PC-3 (cell line): ENCODE measurements around the gene DIP2A. TPM values are rescaled to one million over a fixed set of nuclear protein-coding genes. Genes with fewer than 3 reads are reported as not detected.

Source experiments
- ATAC-seq: fragments of 200-7000 bp; cut with Tn5 transposase; 2 replicates; pipeline ENCODE4 v1.9.1; 2020; ENCODE audit warnings: mild to moderate bottlenecking, moderate library complexity
- BruUV-seq: library from RNA; stranded (reverse); fragments of 400-500 nt; replicated peaks from 2 replicates; lab custom pipeline; 2021; lab: Mats Ljungman, UMichigan
- CTCF ChIA-PET: fragments of 300-600 bp; sonication (Branson Sonifier 250); formaldehyde crosslinking; loops from one replicate; lab custom pipeline; 2022; ENCODE audit warnings: antibody characterized with exemption; lab: Charles Lee
- POLR2A ChIA-PET: fragments of 300-600 bp; sonication (Branson Sonifier 250); formaldehyde crosslinking; loops from one replicate; lab custom pipeline; 2022; ENCODE audit warnings: antibody characterized with exemption; ENCODE audit not compliant: unreplicated experiment; lab: Charles Lee
- DNase-seq: peaks from one replicate; pipeline ENCODE4 v3.0.0-alpha.2; 2015
- H2AFZ ChIP-seq: fragments of 300-600 bp; sonication (generic); 2 replicates; pipeline ENCODE4 v1.6.0; 2016; ENCODE audit warnings: antibody characterized with exemption, low read length
- H3F3A ChIP-seq: fragments of 300-600 bp; sonication (generic); one replicate; pipeline ENCODE4 v1.6.0; 2017; ENCODE audit warnings: antibody characterized with exemption, low read length, control low read depth, mild to moderate bottlenecking; ENCODE audit not compliant: unreplicated experiment
- H3K27ac ChIP-seq: fragments of 300-600 bp; sonication (generic); 2 replicates; pipeline ENCODE4 v1.5.1; 2016; ENCODE audit warnings: mild to moderate bottlenecking, low read length
- H3K27me3 ChIP-seq: fragments of 300-600 bp; sonication (generic); 2 replicates; pipeline ENCODE4 v1.6.1; 2016; ENCODE audit warnings: low read length, mixed read lengths
- H3K36me3 ChIP-seq: fragments of 300-600 bp; sonication (generic); 2 replicates; pipeline ENCODE4 v1.6.1; 2016; ENCODE audit warnings: low read depth, mixed run types, low read length, mixed read lengths
- H3K4me1 ChIP-seq: fragments of 300-600 bp; sonication (generic); 2 replicates; pipeline ENCODE4 v1.5.1; 2016; ENCODE audit warnings: low read length; ENCODE audit not compliant: insufficient read depth
- H3K4me2 ChIP-seq: fragments of 300-600 bp; sonication (generic); 2 replicates; pipeline ENCODE4 v1.6.0; 2016; ENCODE audit warnings: low read length
- H3K4me3 ChIP-seq: fragments of 300-600 bp; sonication (generic); 2 replicates; pipeline ENCODE4 v1.5.1; 2016; ENCODE audit warnings: mild to moderate bottlenecking, low read length, mixed read lengths
- H3K79me2 ChIP-seq: fragments of 300-600 bp; sonication (generic); 2 replicates; pipeline ENCODE4 v1.6.1; 2017; ENCODE audit warnings: low read length, mixed read lengths
- H3K9ac ChIP-seq: fragments of 300-600 bp; sonication (generic); 2 replicates; pipeline ENCODE4 v1.6.0; 2016; ENCODE audit warnings: mild to moderate bottlenecking, low read length
- H3K9me2 ChIP-seq: fragments of 300-600 bp; sonication (generic); replicated peaks from 2 replicates; pipeline ENCODE4 v1.6.1; 2016; ENCODE audit warnings: mixed run types, low read length, mixed read lengths
- H3K9me3 ChIP-seq: fragments of 300-600 bp; sonication (generic); 2 replicates; pipeline ENCODE4 v1.6.1; 2016; ENCODE audit warnings: low read length, mixed read lengths
- H4K20me1 ChIP-seq: fragments of 300-600 bp; sonication (generic); 2 replicates; pipeline ENCODE4 v1.6.1; 2016; ENCODE audit warnings: low read length, mixed read lengths
- CTCF ChIP-seq: fragments of 300-600 bp; sonication (generic); conservative IDR thresholded peaks from 2 replicates; pipeline ENCODE4 v1.5.1; 2017; ENCODE audit warnings: antibody characterized with exemption, low read depth, mild to moderate bottlenecking, low read length
- EZH2 ChIP-seq: fragments of 300-600 bp; sonication (generic); IDR thresholded peaks from one replicate; pipeline ENCODE4 v1.6.1; 2017; ENCODE audit warnings: antibody characterized with exemption, mild to moderate bottlenecking, low read length; ENCODE audit not compliant: unreplicated experiment
- EZH2phosphoT487 ChIP-seq: fragments of 300-600 bp; sonication (generic); IDR thresholded peaks from 2 replicates; pipeline ENCODE4 v1.6.1; 2018; ENCODE audit warnings: mild to moderate bottlenecking, antibody characterized with exemption, low read length, borderline replicate concordance
- intact Hi-C: fragments of 100-400 bp; cut with micrococcal nuclease; formaldehyde crosslinking; loops from 2 replicates; pipeline ENCODE4 v1.9.0; 2023
- total RNA-seq: library from RNA; depleted of rRNA; stranded (reverse); fragments of >200 nt; gene quantifications from 2 replicates; pipeline ENCODE4 v1.2.3, GENCODE V29; 2014

DIP2A gene
- total RNA-seq, 1 experiment from 2014 or later: 23.7 TPM

- H2AFZ ChIP-seq: no peak overlapping the region
- H4K20me1 ChIP-seq: no peaks in the 10 kb centered on the region
- DNase-seq (no peak), ATAC-seq (no peak)
- TF ChIP-seq EZH2phosphoT487 (no peak), CTCF (no peak), EZH2 (no peak)
- H3K4me3 ChIP-seq: no peak overlapping the region
- no peaks in the 10 kb centered on the region for H3K4me1 ChIP-seq
- BruUV-seq: no TSS peak
- H3K79me2 ChIP-seq: no peaks in the 10 kb centered on the region
- ChIA-PET CTCF (no interaction called here), POLR2A (no interaction called here)
- no peaks in the 10 kb centered on the region for H3F3A ChIP-seq
- intact Hi-C loops: no loop called here
- H3K9me2 ChIP-seq: no peaks in the 10 kb centered on the region
- H3K36me3 ChIP-seq: peaks cover 21% of the 10 kb centered on the region; the same call in 1 of the 2 replicates
- H3K27ac ChIP-seq: no peak overlapping the region
- no peak overlapping the region for H3K4me2 ChIP-seq
- H3K9me3 ChIP-seq: no peaks in the 10 kb centered on the region
- no peaks in the 10 kb centered on the region for H3K27me3 ChIP-seq
- no peak overlapping the region for H3K9ac ChIP-seq
Measured at GRCh38 chr21:46410516-46410915, 48.2 kb upstream of the DIP2A start.

DNA sequence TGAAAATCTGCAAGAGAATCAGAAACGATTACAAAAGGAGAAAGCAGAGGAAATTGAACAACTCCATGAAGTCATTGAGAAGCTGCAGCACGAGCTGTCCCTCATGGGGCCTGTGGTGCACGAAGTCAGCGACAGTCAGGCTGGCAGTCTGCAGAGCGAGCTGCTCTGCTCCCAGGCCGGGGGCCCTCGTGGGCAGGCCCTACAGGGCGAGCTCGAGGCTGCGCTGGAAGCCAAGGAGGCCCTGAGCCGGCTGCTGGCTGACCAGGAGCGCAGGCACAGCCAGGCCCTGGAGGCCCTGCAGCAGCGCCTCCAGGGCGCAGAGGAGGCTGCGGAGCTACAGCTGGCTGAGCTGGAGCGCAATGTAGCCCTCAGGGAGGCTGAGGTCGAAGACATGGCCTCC lies 47.5 kb upstream of the DIP2A start:
- H3K79me2 ChIP-seq: no peaks in the 10 kb centered on the region
- DNase-seq (no peak), ATAC-seq (no peak)
- H3K4me1 ChIP-seq: no peaks in the 10 kb centered on the region
- TF ChIP-seq CTCF (no peak), EZH2 (no peak), EZH2phosphoT487 (no peak)
- no peaks in the 10 kb centered on the region for H3K9me3 ChIP-seq
- no TSS peak for BruUV-seq
- CTCF ChIA-PET: interaction anchor here (0.5 kb wide), 1 partner anchor 255 kb away, joined by 3 read pairs; no protein-coding TSS in a partner anchor
- no peaks in the 10 kb centered on the region for H3F3A ChIP-seq
- H3K4me2 ChIP-seq: no peak overlapping the region
- intact Hi-C loops: no loop called here
- H3K27me3 ChIP-seq: no peaks in the 10 kb centered on the region
- H4K20me1 ChIP-seq: no peaks in the 10 kb centered on the region
- H3K36me3 ChIP-seq: peaks cover 27% of the 10 kb centered on the region; the same call in 1 of the 2 replicates
- POLR2A ChIA-PET: no interaction called here
- no peak overlapping the region for H3K9ac ChIP-seq
- no peak overlapping the region for H3K4me3 ChIP-seq
- no peak overlapping the region for H2AFZ ChIP-seq
- H3K9me2 ChIP-seq: no peaks in the 10 kb centered on the region
- H3K27ac ChIP-seq: no peak overlapping the region

- ChIA-PET CTCF (interaction anchor here (0.5 kb wide), 1 partner anchor 255 kb away, joined by 3 read pairs; no protein-coding TSS in a partner anchor), POLR2A (no interaction called here)
- H4K20me1 ChIP-seq: no peaks in the 10 kb centered on the region
- TF ChIP-seq EZH2 (no peak), CTCF (no peak), EZH2phosphoT487 (no peak)
- H3K9me3 ChIP-seq: no peaks in the 10 kb centered on the region
- H3K27ac ChIP-seq: no peak overlapping the region
- H3K79me2 ChIP-seq: no peaks in the 10 kb centered on the region
- no peak overlapping the region for H3K4me2 ChIP-seq
- H3K4me3 ChIP-seq: no peak overlapping the region
- H3K9ac ChIP-seq: no peak overlapping the region
- no peaks in the 10 kb centered on the region for H3K4me1 ChIP-seq
- no peak for DNase-seq
- peaks cover 31% of the 10 kb centered on the region; the same call in 1 of the 2 replicates for H3K36me3 ChIP-seq
- ATAC-seq: no peak
- no peak overlapping the region for H2AFZ ChIP-seq
- no peaks in the 10 kb centered on the region for H3K27me3 ChIP-seq
- no peaks in the 10 kb centered on the region for H3K9me2 ChIP-seq
- BruUV-seq: no TSS peak
- no peaks in the 10 kb centered on the region for H3F3A ChIP-seq
- intact Hi-C loops: no loop called here
Measured at GRCh38 chr21:46411691-46412090, 47.0 kb upstream of the DIP2A start.
